Tibial artery (tissue), 4 donors: ENCODE measurements around the gene ZBTB8A.

Experiments used
- DNase-seq, 2 donors: peaks; one replicate each; pipeline ENCODE4 v3.0.0-alpha.2; 2019
- H3K27ac ChIP-seq, 2 donors: fragments of 200-600 bp; sonication (generic) in 1 of 2; 1 replicate in 1 of 2; 2 replicates in 1 of 2; pipeline ENCODE4 v1.5.1; 2018 to 2019; ENCODE audit warnings: mild to moderate bottlenecking in 1 of 2
- H3K27me3 ChIP-seq, 2 donors: fragments of 200-600 bp; sonication (generic) in 1 of 2; one replicate each; pipeline versions ENCODE4 v1.5.1 to v1.6.0; 2016 to 2019
- H3K36me3 ChIP-seq, 3 donors: fragments of 200-600 bp; sonication (generic) in 2 of 3; one replicate each; pipeline ENCODE4 v1.5.1; 2016 to 2019; ENCODE audit warnings: mild to moderate bottlenecking in 2 of 3
- H3K4me1 ChIP-seq, 4 donors: fragments of 200-600 bp; sonication (generic) in 2 of 4; 1 replicate in 3 of 4; 2 replicates in 1 of 4; pipeline ENCODE4 v1.5.1; 2016 to 2019
- H3K4me3 ChIP-seq, 2 donors: fragments of 200-600 bp; sonication (generic) in 1 of 2; 1 replicate in 1 of 2; 2 replicates in 1 of 2; pipeline ENCODE4 v1.5.1; 2018 to 2019; ENCODE audit warnings: mild to moderate bottlenecking in 2 of 2
- H3K9me3 ChIP-seq, 3 donors: fragments of 200-600 bp; sonication (generic) in 1 of 3; one replicate each; pipeline ENCODE4 v1.5.1; 2016 to 2019
- intact Hi-C: fragments of 100-400 bp; cut with DNase I; formaldehyde crosslinking; loops from one replicate; pipeline ENCODE4 v1.15.0; 2023; ENCODE audit warnings: low total_unique reads
- TF ChIP-seq, protein P1 (sequence below), 2 experiments: fragments of 200-600 bp in 1 of 2; fragments of 450-650 bp in 1 of 2; IDR thresholded peaks; one replicate each; pipeline ENCODE4 v1.5.1; 2017 to 2019; ENCODE audit warnings: antibody characterized with exemption in 2 of 2, mild to moderate bottlenecking in 1 of 2, moderate library complexity in 1 of 2

ZBTB8A gene

DNA sequence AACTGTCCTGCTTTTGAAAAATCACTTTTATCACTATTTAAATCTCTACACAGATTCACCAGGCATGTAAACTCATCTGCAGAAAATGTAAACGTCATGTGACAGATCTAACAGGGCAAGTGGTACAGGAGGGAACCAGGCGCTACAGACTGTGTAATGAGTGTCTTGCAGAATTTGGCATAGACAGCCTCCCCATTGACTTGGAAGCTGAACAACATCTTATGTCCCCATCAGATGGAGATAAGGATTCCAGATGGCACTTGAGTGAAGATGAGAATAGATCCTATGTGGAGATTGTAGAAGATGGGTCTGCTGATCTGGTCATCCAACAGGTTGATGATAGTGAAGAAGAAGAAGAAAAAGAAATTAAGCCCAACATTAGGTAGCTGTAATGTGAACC is 60.8 kb downstream of the ZBTB8A start:
- intact Hi-C loops = no loop called here
- Histone ChIP-seq H3K4me1 (no peaks in the 10 kb centered on the region), H3K4me3 (no peak overlapping the region), H3K27me3 (no peaks in the 10 kb centered on the region), H3K9me3 (no peaks in the 10 kb centered on the region), H3K36me3 (peaks cover 11 to 43% (median 25%) of the 10 kb centered on the region in 3 donors), H3K27ac (no peak overlapping the region)
- no peak for DNase-seq
- TF ChIP-seq, protein P1, sequence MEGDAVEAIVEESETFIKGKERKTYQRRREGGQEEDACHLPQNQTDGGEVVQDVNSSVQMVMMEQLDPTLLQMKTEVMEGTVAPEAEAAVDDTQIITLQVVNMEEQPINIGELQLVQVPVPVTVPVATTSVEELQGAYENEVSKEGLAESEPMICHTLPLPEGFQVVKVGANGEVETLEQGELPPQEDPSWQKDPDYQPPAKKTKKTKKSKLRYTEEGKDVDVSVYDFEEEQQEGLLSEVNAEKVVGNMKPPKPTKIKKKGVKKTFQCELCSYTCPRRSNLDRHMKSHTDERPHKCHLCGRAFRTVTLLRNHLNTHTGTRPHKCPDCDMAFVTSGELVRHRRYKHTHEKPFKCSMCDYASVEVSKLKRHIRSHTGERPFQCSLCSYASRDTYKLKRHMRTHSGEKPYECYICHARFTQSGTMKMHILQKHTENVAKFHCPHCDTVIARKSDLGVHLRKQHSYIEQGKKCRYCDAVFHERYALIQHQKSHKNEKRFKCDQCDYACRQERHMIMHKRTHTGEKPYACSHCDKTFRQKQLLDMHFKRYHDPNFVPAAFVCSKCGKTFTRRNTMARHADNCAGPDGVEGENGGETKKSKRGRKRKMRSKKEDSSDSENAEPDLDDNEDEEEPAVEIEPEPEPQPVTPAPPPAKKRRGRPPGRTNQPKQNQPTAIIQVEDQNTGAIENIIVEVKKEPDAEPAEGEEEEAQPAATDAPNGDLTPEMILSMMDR (IDR thresholded peaks at IDR 0.05) = no peak

DNA sequence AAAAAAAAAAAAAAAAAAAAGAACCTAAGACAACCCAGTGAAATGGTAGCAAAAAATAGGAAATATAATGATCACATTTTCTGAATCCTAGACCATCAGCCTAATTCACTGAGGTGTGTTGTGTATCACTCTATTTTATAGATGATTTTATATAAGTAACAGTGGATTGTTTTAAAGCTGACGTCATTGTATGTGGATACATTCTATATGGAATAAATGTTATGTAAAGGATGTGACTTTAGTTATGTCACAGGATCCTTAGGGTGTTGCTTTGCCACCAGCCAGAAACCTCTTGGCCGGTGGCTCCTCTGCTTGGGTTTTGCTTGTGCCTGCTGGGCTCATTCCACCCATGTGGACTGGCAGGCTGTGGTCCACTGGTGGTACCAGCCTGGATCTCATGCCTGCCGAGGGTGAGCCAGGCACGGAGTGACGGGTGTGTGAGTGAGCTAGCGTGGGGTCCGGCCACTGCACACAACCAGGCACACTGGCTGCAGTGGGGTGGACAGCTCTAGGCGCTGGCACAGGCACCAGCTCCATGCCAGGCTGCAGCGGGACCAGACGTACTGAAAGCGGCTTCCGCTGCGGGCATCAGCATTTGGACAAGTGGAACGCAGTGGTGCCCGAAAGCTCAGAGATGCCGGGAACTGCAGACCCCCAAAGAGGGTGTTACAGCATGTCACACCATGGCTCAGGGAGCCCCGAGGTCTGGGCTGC is 66.6 kb downstream of the ZBTB8A start:
- H3K27me3 ChIP-seq = no peaks in the 10 kb centered on the region
- peaks cover 0 to 22% (median 9%) of the 10 kb centered on the region in 3 donors for H3K36me3 ChIP-seq
- no peaks in the 10 kb centered on the region for H3K4me1 ChIP-seq
- no peaks in the 10 kb centered on the region for H3K9me3 ChIP-seq
- no peak overlapping the region for H3K4me3 ChIP-seq
- intact Hi-C loops = no loop called here
- TF ChIP-seq, protein P1 (IDR thresholded peaks at IDR 0.05) = no peak
- no peak overlapping the region for H3K27ac ChIP-seq
- DNase-seq = no peak

DNA sequence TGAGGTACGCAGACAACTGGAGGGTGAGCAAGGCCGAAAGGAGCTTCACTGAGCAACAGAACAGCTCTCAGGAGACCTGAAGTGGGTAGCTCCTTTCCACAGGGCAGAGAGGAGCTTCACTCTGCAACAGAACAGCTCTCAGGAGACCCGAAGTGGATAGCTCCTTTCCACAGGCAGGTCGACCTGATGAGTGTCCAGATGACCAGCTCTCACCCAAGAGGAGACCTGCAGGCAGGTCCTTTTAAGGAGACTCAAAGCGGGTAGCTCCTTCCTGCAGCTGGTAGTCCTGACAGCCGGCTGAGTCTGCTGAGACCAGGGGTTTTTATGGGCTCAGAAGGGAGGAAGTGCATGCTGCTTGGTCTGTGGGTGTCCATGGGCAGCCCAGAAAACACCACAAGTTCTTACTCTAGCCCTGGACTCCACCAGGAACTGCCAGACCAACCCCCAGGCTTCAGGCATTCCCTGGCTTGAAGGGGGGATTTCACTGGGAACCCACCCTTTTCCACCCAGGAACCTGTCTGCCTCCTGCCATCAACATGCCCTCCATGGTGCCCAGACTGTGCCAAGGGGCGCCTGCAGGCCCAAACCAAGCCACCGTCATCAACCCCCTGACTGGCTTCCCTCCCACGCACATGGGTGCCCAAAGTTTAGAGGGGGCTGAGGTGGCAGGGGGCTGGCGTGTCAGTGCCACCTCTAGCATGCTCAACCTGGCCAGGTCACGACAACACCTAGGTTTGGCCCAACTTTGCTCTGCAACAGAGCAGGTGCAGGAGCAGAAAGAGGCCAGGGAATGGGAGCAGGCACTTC is 67.5 kb downstream of the ZBTB8A start:
- Histone ChIP-seq H3K27ac (no peak overlapping the region), H3K4me1 (no peaks in the 10 kb centered on the region), H3K27me3 (no peaks in the 10 kb centered on the region), H3K36me3 (peaks cover 0 to 17% (median 9%) of the 10 kb centered on the region in 3 donors), H3K4me3 (no peak overlapping the region), H3K9me3 (no peaks in the 10 kb centered on the region)
- intact Hi-C loops = no loop called here
- DNase-seq = no peak
- TF ChIP-seq, protein P1 (IDR thresholded peaks at IDR 0.05) = no peak

DNA sequence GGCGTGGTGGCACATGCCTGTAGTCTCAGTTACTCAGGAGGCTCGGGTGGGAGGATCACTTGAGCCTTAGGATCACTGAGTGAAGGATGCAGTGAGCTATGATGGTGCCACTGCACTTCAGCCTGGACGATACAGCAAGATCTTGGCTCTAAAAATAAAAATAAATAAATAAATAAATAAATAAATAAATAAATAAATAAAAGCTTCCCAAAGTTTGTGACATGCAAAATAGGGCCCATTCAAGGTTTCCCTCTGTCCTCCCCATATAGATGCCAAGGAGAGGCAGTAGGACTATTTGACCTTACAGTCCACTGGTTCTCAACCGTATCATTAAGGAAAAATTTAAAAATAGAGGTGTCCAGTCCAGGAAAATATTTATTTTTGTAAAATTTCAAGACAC is 70.0 kb downstream of the ZBTB8A start:
- intact Hi-C loops = no loop called here
- Histone ChIP-seq H3K9me3 (no peaks in the 10 kb centered on the region), H3K4me3 (no peak overlapping the region), H3K36me3 (peaks cover 0 to 17% (median 9%) of the 10 kb centered on the region in 3 donors), H3K27me3 (no peaks in the 10 kb centered on the region), H3K27ac (no peak overlapping the region), H3K4me1 (peaks cover 0 to 10% (median 0%) of the 10 kb centered on the region in 4 donors)
- no peak for DNase-seq
- TF ChIP-seq, protein P1 (IDR thresholded peaks at IDR 0.05) = no peak

DNA sequence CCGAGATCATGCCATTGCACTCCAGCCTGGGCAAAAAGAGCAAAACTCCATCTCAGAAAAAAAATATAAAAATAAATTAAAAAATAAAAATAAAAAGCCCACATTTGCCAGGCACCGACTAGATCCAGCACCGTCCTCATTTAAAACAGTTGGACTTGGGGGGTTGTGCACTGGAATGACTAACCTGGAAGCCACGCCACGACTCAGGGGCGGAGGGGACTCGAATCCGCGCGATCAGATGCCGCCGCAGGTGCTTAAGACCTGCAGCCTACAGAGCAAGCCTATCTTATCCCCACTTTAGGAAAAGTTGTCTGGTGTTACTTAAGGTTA is 72.6 kb downstream of the ZBTB8A start:
- Histone ChIP-seq H3K27ac (peak overlapping the region in 1 of 2 donors; percentile 41), H3K4me3 (peak overlapping the region; percentile 46 to 54), H3K36me3 (peaks cover 0 to 5% (median 0%) of the 10 kb centered on the region in 3 donors), H3K9me3 (no peaks in the 10 kb centered on the region), H3K27me3 (no peaks in the 10 kb centered on the region), H3K4me1 (peaks cover 0 to 10% (median 0%) of the 10 kb centered on the region in 4 donors)
- no peak for DNase-seq
- TF ChIP-seq, protein P1 (IDR thresholded peaks at IDR 0.05) = no peak
- intact Hi-C loops = loop anchor here (10.0 kb wide), 1 partner anchor 157 kb away; no protein-coding TSS in a partner anchor
